Endodermal cell (in vitro differentiated cells): Measurements from ENCODE around the gene TEX29. TPM values are rescaled to one million over a fixed set of nuclear protein-coding genes. Genes with fewer than 3 reads are reported as not detected.

Experiments
- DNase-seq: peaks from one replicate; pipeline ENCODE4 v3.0.0-alpha.2; 2017
- H3K27ac ChIP-seq: 2 replicates; pipeline ENCODE4 v1.5.1; 2013; ENCODE audit warnings: mild to moderate bottlenecking, low read depth, low read length, moderate library complexity
- H3K27me3 ChIP-seq: 2 replicates; pipeline ENCODE4 v1.6.1; 2013; ENCODE audit warnings: mild to moderate bottlenecking, low read length, moderate library complexity; ENCODE audit not compliant: insufficient read depth, control insufficient read depth, poor library complexity, severe bottlenecking
- H3K36me3 ChIP-seq: 2 replicates; pipeline ENCODE4 v1.7.0; 2013; ENCODE audit warnings: mild to moderate bottlenecking, low read length, moderate library complexity; ENCODE audit not compliant: control insufficient read depth, insufficient read depth
- H3K4me1 ChIP-seq: one replicate; pipeline ENCODE4 v1.7.0; 2013; ENCODE audit warnings: low read length; ENCODE audit not compliant: control insufficient read depth, insufficient read depth
- H3K4me3 ChIP-seq: 2 replicates; pipeline ENCODE4 v1.5.1; 2013; ENCODE audit warnings: mild to moderate bottlenecking, low read length, moderate library complexity
- H3K9ac ChIP-seq: 2 replicates; pipeline ENCODE4 v1.6.1; 2013; ENCODE audit warnings: mild to moderate bottlenecking, low read length, moderate library complexity; ENCODE audit not compliant: poor library complexity, severe bottlenecking; ENCODE audit errors: extremely low read depth
- H3K9me3 ChIP-seq: 2 replicates; pipeline ENCODE4 v1.6.1; 2013; ENCODE audit warnings: mild to moderate bottlenecking, low read length, moderate library complexity; ENCODE audit not compliant: control insufficient read depth
- H3K27ac Mint-ChIP-seq: 2 replicates; pipeline ENCODE4 v1.8.0; 2020; ENCODE audit warnings: mixed read lengths
- H3K27me3 Mint-ChIP-seq: 2 replicates; pipeline ENCODE4 v1.8.0; 2021; ENCODE audit warnings: mild to moderate bottlenecking, mixed read lengths; ENCODE audit not compliant: insufficient read depth
- H3K36me3 Mint-ChIP-seq: 2 replicates; pipeline ENCODE4 v1.8.0; 2020; ENCODE audit warnings: low read depth, mixed read lengths
- H3K4me1 Mint-ChIP-seq: 2 replicates; pipeline ENCODE4 v1.8.0; 2020; ENCODE audit warnings: mixed read lengths
- H3K4me3 Mint-ChIP-seq: 2 replicates; pipeline ENCODE4 v1.8.0; 2020; ENCODE audit warnings: mild to moderate bottlenecking, moderate library complexity, mixed read lengths
- H3K9me3 Mint-ChIP-seq: 2 replicates; pipeline ENCODE4 v1.8.0; 2020; ENCODE audit warnings: mild to moderate bottlenecking, mixed read lengths
- CTCF ChIP-seq: fragments of 200-600 bp; sonication (generic); conservative IDR thresholded peaks from 2 replicates; pipeline ENCODE4 v1.5.0; 2021; ENCODE audit warnings: antibody characterized with exemption, mild to moderate bottlenecking
- WGBS, 2 experiments: methylation state at CpG; one replicate each; pipeline versions ENCODE4 v1.1.5 to v1.1.7; 2013; ENCODE audit warnings: missing lambda C conversion rate in 2 of 2, mixed read lengths in 1 of 2; ENCODE audit not compliant: insufficient coverage in 1 of 2, insufficient read length in 1 of 2; 5-methylcytosine and 5-hydroxymethylcytosine counted together
- total RNA-seq, 2 donors: library from RNA; stranded (reverse); fragmentation: NEBNext Ultra II Directional in 1 of 2; extraction: Animal tissue kit (Norgen Biotek cat#: 25700) in 1 of 2; gene quantifications; 2 replicates in 1 of 2; 3 replicates in 1 of 2; pipeline ENCODE4 v1.2.1, GENCODE V29; 2021

The TEX29 gene
- total RNA-seq, 2 donors from 2014 or later, result 0.69 TPM; not detected in 1

DNA sequence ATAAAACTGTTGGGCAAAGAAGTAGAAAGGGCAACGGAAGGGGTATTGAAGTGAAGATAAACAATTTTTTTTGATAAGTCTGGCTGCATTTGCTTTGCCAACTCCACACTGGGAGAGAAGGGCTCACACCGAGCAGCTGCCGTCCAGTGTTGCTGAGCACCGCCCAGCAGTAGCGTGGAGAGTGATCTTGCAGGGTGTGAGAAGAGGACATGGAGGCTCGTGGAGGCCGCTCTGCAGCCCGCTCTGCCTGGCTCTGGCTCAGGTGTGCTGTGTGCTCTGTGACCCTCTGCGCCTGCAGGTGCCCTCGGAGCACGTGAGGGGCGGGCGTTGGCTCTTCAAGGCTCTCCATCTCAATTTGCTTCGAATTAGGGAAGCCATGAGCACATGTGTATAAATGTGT is 35.9 kb upstream of the TEX29 start:
- H3K9me3 ChIP-seq, result no peaks in the 10 kb centered on the region
- Mint-ChIP-seq H3K4me3 (no peak overlapping the region), H3K27ac (no peak overlapping the region), H3K9me3 (no peaks in the 10 kb centered on the region), H3K27me3 (no peaks in the 10 kb centered on the region), H3K36me3 (peaks cover 72% of the 10 kb centered on the region), H3K4me1 (peaks cover 4% of the 10 kb centered on the region)
- TF ChIP-seq CTCF, result no peak
- no peaks in the 10 kb centered on the region for H3K4me1 ChIP-seq
- no peak overlapping the region for H3K9ac ChIP-seq
- 96 to 100% methylated on average over 4 to 14 of the region's 14 CpGs for WGBS, 2 experiments
- peaks cover 66% of the 10 kb centered on the region for H3K36me3 ChIP-seq
- no peak overlapping the region for H3K27ac ChIP-seq
- H3K4me3 ChIP-seq, result no peak overlapping the region
- DNase-seq, result no peak
- no peaks in the 10 kb centered on the region for H3K27me3 ChIP-seq

DNA sequence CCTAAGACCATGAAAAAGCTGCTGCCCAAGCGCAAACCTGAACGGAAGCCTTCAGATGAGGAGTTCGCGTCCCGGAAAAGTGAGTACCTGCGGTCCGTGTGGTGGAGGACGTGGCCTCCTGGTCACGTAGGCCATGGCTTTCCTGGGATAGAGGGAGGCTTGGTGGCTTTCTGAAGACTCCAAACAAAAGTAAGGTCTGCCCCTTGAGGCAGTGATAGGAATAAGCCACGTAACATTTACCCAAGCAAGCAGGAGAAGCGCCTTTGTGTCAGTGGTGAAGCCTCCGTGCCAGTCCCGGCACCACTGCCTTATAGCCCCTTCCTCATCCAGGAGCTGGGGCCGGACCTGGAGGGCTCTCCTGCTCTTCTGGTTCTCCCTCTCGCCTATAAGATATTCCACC is 34.3 kb upstream of the TEX29 start:
- H3K27me3 ChIP-seq, result no peaks in the 10 kb centered on the region
- H3K4me1 ChIP-seq, result no peaks in the 10 kb centered on the region
- no peak overlapping the region for H3K27ac ChIP-seq
- DNase-seq, result no peak
- peaks cover 70% of the 10 kb centered on the region for H3K36me3 Mint-ChIP-seq
- H3K9me3 ChIP-seq, result no peaks in the 10 kb centered on the region
- peaks cover 70% of the 10 kb centered on the region for H3K36me3 ChIP-seq
- peak; percentile 52 for TF ChIP-seq CTCF
- H3K9me3 Mint-ChIP-seq, result no peaks in the 10 kb centered on the region
- H3K27ac Mint-ChIP-seq, result no peak overlapping the region
- no peak overlapping the region for H3K9ac ChIP-seq
- peaks cover 6% of the 10 kb centered on the region for H3K4me1 Mint-ChIP-seq
- WGBS, 2 experiments, result 82 to 88% methylated on average over 13 to 15 of the region's 15 CpGs
- H3K4me3 Mint-ChIP-seq, result no peak overlapping the region
- H3K4me3 ChIP-seq, result no peak overlapping the region
- H3K27me3 Mint-ChIP-seq, result no peaks in the 10 kb centered on the region

- no peak for TF ChIP-seq CTCF
- H3K27ac ChIP-seq, result no peak overlapping the region
- H3K4me3 ChIP-seq, result no peak overlapping the region
- H3K9me3 ChIP-seq, result no peaks in the 10 kb centered on the region
- H3K9ac ChIP-seq, result no peak overlapping the region
- H3K4me1 ChIP-seq, result no peaks in the 10 kb centered on the region
- no peak overlapping the region for H3K27ac Mint-ChIP-seq
- WGBS, 2 experiments, result 92 to 93% methylated on average over 6 to 7 of the region's 7 CpGs
- H3K36me3 Mint-ChIP-seq, result peaks cover 64% of the 10 kb centered on the region
- H3K4me3 Mint-ChIP-seq, result no peak overlapping the region
- H3K36me3 ChIP-seq, result peaks cover 69% of the 10 kb centered on the region
- H3K9me3 Mint-ChIP-seq, result no peaks in the 10 kb centered on the region
- peaks cover 6% of the 10 kb centered on the region for H3K4me1 Mint-ChIP-seq
- H3K27me3 ChIP-seq, result no peaks in the 10 kb centered on the region
- no peaks in the 10 kb centered on the region for H3K27me3 Mint-ChIP-seq
- no peak for DNase-seq
These were observed 33.7 kb upstream of the TEX29 start for GRCh38 chr13:111286749-111287148.
